GM12878 (cell line): ENCODE results near the gene PHF23.

Source experiments
- DPF2 ChIP-seq: fragments of 450-650 bp; IDR thresholded peaks from 2 replicates; pipeline ENCODE4 v1.6.1; 2017; ENCODE audit warnings: mild to moderate bottlenecking
- TF ChIP-seq, protein P1 (sequence below), 3 experiments: IDR thresholded peaks in 2 of 3; conservative IDR thresholded peaks in 1 of 3; 2 replicates each; pipeline ENCODE4 v1.5.1; 2011; ENCODE audit warnings: low read depth in 3 of 3, low read length in 3 of 3, mild to moderate bottlenecking in 3 of 3, control low read depth in 2 of 3, moderate library complexity in 2 of 3, inconsistent platforms in 1 of 3, mixed read lengths in 1 of 3; ENCODE audit not compliant: control insufficient read depth in 2 of 3, insufficient read depth in 1 of 3; ENCODE audit errors: extremely low read depth in 1 of 3

DNA sequence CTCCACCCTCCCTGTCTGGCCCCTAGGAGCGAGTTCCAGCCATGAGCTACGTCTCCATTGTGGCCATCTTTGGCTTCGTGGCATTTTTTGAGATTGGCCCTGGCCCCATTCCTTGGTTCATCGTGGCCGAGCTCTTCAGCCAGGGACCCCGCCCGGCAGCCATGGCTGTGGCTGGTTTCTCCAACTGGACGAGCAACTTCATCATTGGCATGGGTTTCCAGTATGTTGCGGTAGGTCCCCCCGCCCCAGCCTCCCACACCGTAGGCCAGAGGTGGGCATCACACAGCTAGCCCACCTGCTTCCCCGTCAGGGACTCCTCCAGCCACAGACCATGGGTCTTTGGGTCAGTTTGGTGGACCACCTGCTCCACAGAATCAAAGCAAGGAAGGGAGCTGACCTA is 46.4 kb upstream of the PHF23 start:
- TF ChIP-seq DPF2 = no peak
- TF ChIP-seq, protein P1, sequence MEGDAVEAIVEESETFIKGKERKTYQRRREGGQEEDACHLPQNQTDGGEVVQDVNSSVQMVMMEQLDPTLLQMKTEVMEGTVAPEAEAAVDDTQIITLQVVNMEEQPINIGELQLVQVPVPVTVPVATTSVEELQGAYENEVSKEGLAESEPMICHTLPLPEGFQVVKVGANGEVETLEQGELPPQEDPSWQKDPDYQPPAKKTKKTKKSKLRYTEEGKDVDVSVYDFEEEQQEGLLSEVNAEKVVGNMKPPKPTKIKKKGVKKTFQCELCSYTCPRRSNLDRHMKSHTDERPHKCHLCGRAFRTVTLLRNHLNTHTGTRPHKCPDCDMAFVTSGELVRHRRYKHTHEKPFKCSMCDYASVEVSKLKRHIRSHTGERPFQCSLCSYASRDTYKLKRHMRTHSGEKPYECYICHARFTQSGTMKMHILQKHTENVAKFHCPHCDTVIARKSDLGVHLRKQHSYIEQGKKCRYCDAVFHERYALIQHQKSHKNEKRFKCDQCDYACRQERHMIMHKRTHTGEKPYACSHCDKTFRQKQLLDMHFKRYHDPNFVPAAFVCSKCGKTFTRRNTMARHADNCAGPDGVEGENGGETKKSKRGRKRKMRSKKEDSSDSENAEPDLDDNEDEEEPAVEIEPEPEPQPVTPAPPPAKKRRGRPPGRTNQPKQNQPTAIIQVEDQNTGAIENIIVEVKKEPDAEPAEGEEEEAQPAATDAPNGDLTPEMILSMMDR (IDR thresholded peaks at IDR 0.05 in 2 of 3, conservative IDR thresholded peaks at IDR 0.05 in 1 of 3; ENCODE audit: control insufficient read depth in 2 of 3, extremely low read depth in 1 of 3, insufficient read depth in 1 of 3, low read depth in 3 of 3, low read length in 3 of 3) = no peak
